Measurements from ENCODE around the gene COL16A1. TPM values are rescaled to one million over a fixed set of nuclear protein-coding genes. Genes with fewer than 3 reads are reported as not detected.

Gene COL16A1
- total RNA-seq, 1 donor from 2014 or later, result 0.79 TPM

DNA sequence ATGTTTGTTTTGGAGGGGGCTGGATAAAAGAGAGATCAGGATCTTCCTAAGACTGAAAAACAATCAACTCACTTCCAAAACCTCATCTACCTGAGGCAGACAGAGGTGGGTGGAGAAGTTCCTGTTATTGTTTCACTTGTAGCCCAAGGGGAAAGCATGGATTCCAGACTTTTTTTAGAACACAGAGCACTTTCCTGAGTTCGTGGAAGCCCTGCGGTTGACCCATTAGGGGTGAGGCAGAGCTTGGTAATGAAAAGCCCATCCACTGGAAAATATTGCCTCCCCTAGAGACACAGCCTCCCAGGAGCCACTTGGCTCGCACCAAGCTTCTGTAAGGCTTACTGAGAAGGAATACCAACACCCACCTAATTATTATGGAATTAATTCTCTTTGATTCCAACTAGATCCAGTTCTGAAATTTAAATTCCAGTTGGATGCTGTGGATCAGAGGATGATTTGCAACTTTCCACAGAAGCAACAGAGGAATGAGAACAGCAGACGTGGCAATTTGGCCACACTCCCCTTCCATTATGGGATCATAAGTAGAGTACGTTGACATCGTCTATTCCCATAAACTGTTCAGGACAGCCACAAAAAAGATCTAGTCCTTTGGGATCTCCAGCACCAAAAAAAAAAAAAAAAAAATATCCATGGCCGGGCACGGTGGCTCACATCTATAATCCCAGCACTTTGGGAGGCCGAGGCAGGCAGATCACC is 55.0 kb downstream of the COL16A1 start:
- DNase-seq (ENCODE audit: low read depth in 2 of 2), result peak in 1 of 2 donors; percentile 50

DNA sequence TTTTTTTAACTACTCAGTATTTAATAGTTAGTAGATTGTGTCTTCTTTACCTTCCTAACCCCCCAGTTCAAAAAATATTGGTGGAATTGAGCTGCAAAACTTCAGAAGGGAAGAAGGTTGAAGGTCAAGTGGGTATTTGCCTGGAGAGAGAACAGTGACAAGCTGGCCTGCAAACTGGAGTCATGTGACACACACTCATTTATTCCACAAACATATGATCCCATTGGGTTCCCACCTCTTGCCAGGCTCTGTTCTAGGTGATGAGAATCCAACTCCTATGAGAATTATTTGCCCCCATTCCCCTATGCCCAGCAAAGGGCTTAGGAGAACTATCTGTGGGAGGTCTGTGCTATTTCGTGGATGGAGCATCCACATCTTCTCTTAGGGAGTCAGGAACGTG is 55.6 kb downstream of the COL16A1 start:
- peak in 1 of 2 donors; percentile 78 for DNase-seq (ENCODE audit: low read depth in 2 of 2)

GRCh38 chr1:31647106-31647505 is 56.7 kb downstream of the COL16A1 start:
- DNase-seq (ENCODE audit: low read depth in 2 of 2), result peak in 1 of 2 donors; percentile 52

DNA sequence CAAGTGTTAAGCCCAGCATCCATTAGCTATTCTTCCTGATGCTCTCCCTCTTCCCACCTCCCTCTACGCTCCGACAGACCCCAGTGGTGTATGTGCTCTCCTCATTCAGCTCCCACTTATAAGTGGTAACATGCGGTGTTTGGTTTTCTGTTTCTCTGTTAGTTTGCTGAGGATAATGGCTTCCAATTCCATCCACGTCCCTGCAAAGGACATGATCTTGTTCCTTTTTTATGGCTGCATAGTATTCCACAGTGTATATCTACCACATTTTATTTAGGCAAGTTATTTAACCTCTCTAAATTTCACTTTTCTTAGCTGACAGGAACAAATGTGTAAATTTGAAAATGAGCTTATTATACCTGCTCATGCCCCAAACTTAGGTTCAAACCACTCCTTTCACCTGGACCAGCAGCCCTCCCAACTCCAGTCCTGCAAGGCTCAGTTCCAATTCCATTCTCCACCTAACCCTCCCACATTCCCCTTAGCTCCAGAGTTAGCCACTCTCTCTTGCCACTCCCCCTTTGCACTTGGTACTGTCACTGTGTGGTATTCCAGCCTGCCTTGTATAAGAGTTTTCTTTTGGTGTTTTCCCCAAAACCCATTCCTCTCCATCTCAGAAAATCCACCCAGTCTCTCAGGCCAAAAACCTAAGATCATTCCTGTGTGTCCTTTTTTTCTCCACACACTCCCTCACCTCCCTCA is 57.4 kb downstream of the COL16A1 start:
- DNase-seq (ENCODE audit: low read depth in 2 of 2), result no peak

- DNase-seq (ENCODE audit: low read depth in 2 of 2), result no peak
Observed at GRCh38 chr1:31645274-31645568, 58.6 kb downstream of the COL16A1 start.

- peak; percentile 99 for DNase-seq (ENCODE audit: low read depth in 2 of 2)
Observed at GRCh38 chr1:31644560-31645273, 59.1 kb downstream of the COL16A1 start, which contains the start of gene PEF1. PEF1 (minus strand) TSS chr1:31644876; CDS start chr1:31644864, 12 bp downstream.

DNA sequence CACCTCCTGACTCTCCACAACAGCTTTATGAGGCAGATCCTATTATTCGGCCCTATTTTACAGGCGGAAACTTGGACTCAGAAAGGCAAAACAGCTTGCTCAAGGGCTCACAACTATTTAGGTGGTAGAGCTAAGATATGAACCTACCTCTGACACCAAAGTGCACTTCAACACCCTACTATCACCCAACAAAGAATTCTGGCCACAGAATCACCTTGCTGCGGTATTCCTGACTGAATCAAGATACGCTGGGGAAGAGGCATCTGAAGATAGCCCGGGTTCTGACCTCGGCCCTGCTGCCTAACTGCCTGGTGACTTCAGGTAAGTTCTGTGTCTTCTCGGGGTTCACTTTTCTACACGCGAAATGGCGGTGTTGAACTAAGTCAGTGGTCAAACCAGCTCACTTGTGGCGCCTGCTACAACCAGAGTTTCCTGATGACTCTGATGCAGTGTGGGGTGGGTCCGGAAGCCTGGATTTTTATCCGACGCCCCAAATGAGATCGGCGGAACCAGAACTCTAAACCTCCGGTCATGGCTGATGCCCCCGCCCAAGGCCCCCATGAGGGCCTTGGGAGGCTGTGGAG is 59.7 kb downstream of the COL16A1 start:
- DNase-seq (ENCODE audit: low read depth in 2 of 2), result no peak

DNA sequence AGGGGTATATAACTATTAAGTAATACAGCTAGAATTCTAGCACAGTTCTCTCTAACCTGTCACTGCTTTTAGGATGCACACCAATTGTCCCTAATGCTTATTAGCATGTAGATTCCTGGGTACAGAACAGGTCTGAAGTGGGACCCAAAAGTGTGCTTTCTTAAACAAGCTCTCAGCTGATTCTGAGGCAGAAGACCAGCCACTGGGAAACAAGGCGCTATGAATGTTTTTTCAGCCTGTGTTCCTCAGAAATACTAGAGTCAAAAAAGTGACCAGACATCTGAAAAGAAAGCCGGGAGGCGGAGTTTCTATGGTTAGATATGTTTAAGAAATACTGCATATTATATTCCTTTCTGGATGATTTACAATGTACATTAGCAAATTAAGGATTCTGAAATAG is 60.9 kb downstream of the COL16A1 start:
- no peak for DNase-seq (ENCODE audit: low read depth in 2 of 2)

- no peak for DNase-seq (ENCODE audit: low read depth in 2 of 2)
Observed at GRCh38 chr1:31642366-31642765, 61.5 kb downstream of the COL16A1 start.

DNA sequence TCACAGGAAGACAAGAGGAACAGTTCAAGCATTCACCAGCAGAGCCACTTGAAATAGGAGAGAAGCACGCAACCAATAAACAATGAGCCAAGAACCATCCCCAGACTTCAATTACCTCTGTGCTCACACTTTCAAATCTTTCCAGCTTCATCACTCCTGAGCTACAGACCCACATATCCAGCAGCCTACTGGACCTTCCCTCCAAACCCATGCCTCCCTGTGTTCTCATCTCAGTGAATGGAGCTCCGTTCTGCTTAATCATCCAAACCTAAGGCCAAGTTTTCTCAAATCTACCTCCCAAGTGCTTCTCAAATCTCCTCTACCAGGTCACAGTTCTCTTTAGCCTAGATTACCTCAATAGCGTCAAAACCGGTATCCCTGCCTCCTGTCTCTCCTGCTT is 62.9 kb downstream of the COL16A1 start:
- DNase-seq (ENCODE audit: low read depth in 2 of 2), result peak in 1 of 2 donors; percentile 15

GRCh38 chr1:31640179-31640578 is 63.6 kb downstream of the COL16A1 start:
- no peak for DNase-seq (ENCODE audit: low read depth in 2 of 2)

DNA sequence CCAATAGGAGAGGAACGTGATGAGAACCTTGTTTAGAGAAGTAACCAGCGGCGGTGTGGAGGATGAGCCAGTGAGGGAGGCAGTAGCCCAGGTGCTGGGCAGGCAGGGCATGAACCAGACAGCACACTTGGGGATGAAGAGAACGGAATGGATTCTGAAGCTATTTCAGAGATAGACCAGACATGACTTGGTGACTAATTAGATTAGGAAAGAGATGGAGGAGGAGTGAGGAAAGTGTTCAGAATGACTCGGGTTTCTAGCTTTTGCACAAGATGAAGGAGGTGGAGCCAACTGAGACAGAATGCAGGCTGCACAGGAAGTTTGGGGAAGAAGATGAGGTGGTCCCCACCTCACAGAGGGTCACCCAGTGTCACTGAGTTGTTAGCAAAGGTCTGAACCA is 64.3 kb downstream of the COL16A1 start:
- peak in 1 of 2 donors; percentile 35 for DNase-seq (ENCODE audit: low read depth in 2 of 2)

- no peak for DNase-seq (ENCODE audit: low read depth in 2 of 2)
Observed at GRCh38 chr1:31637915-31638673, 65.7 kb downstream of the COL16A1 start.

GRCh38 chr1:31633117-31633516 is 70.7 kb downstream of the COL16A1 start:
- DNase-seq (ENCODE audit: low read depth in 2 of 2), result peak; percentile 34 to 57

- DNase-seq (ENCODE audit: low read depth in 2 of 2), result no peak
Observed at GRCh38 chr1:31632649-31633048, 71.2 kb downstream of the COL16A1 start.

GRCh38 chr1:31628931-31629556 is 74.8 kb downstream of the COL16A1 start:
- no peak for DNase-seq (ENCODE audit: low read depth in 2 of 2)

GRCh38 chr1:31627930-31628559 is 75.8 kb downstream of the COL16A1 start:
- no peak for DNase-seq (ENCODE audit: low read depth in 2 of 2)

- DNase-seq (ENCODE audit: low read depth in 2 of 2), result no peak
Observed at GRCh38 chr1:31627301-31627929, 76.4 kb downstream of the COL16A1 start.

DNA sequence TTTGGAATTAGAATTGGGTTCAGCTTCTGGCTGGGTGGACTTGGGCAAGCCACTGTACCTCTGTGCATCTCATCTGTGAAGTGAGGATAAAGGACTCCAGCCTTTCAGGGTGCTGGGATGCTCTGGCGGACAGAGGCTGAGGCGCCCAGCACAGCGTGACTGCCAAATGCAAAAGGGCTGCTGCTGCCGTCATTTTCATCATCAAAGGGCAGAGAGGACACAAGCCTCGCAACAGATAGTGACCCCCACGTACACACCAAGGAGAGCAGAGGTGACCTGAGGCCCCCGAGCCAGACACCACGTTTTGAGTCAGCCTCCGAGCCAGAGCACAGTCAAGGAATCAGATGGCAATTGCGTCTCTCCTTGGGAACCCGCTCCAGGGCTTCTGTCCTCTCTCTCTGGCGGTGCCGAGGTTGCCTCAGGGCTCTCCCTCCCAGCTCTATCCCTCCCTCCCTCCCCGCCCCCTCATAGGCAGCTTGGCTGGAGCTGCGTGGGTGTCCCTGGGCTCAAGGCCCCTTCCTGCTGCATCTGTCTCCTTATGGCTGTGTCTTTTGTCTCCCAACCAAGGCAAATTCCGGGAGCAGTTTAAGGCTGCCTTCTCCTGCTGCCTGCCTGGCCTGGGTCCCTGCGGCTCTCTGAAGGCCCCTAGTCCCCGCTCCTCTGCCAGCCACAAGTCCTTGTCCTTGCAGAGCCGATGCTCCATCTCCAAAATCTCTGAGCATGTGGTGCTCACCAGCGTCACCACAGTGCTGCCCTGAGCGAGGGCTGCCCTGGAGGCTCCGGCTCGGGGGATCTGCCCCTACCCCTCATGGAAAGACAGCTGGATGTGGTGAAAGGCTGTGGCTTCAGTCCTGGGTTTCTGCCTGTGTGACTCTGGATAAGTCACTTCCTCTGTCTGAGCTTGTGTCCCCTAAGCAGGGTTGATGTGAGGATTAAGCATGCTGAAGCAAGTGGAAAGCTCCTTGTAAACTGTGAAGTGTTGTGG is 77.3 kb downstream of the COL16A1 start:
- peak in 1 of 2 donors; percentile 20 for DNase-seq (ENCODE audit: low read depth in 2 of 2)

Measured in lung microvascular endothelial cell (primary cell).